Measurements from ENCODE around the gene HDC.

Gene HDC, protein sequence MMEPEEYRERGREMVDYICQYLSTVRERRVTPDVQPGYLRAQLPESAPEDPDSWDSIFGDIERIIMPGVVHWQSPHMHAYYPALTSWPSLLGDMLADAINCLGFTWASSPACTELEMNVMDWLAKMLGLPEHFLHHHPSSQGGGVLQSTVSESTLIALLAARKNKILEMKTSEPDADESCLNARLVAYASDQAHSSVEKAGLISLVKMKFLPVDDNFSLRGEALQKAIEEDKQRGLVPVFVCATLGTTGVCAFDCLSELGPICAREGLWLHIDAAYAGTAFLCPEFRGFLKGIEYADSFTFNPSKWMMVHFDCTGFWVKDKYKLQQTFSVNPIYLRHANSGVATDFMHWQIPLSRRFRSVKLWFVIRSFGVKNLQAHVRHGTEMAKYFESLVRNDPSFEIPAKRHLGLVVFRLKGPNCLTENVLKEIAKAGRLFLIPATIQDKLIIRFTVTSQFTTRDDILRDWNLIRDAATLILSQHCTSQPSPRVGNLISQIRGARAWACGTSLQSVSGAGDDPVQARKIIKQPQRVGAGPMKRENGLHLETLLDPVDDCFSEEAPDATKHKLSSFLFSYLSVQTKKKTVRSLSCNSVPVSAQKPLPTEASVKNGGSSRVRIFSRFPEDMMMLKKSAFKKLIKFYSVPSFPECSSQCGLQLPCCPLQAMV

DNA sequence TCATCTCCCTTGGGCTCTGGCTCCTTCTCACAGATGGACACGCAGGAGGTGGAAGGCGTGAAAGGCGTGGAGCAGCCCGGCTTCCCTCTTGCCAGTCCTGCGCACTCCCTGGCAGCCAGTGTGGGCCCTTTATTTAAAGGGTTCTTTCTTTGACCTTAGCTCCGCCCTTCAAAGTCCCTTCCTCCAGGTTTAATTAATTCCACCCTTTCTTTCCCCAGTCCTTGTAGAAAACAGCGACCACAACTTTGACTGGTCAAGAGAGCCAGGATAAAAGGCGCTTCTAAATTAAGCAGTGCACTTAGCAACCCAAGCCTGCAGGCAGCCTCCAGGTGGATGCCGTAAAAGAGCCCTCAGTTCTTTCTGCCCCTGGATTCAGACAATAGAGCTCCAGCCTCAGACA, at the start of gene HDC:
TSS of gene HDC (minus strand) at position 107 of the 400 bp plus-strand sequence. CDS start at position 4, 103 bp downstream.
- DNase-seq (ENCODE audit: low read depth): no peak

DNA sequence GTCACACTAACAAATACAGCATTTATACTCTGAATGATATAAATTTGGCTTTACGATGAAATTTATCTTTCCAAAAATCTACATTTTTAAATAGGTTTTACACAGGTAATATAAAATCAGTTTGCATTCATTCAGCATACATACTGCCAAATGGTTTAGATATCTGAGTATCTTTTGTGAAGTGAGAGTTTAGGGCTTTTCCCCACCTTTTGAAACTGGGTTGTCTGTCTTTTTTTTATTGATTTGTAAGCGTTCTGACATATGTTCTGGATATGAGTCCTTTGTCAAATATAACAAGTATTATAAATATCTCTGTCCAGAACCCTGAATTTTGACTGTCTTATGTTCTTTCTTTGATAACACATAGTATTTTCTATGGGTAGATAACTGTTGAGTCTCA, 47.1 kb upstream of the HDC start:
- no peak for DNase-seq (ENCODE audit: low read depth)

DNA sequence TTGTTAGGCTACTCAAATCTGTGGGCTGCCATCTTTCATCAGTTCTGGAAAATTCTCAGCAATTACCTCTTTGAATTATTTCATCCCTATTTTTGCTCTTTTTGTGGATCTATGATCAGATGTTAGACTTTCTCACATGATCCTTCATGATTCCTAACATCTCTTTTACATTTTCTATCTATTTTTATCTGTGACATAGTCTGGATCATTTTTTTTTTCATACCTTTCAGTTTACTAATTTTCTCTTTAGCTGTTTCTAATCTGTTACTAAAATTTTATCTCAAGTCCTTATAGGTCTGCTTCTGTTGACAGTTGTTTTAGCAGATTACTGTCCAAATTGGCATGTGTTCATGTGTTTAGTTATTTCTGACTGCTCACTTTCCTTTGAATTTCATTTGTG, 42.3 kb upstream of the HDC start:
- DNase-seq (ENCODE audit: low read depth): no peak

DNA sequence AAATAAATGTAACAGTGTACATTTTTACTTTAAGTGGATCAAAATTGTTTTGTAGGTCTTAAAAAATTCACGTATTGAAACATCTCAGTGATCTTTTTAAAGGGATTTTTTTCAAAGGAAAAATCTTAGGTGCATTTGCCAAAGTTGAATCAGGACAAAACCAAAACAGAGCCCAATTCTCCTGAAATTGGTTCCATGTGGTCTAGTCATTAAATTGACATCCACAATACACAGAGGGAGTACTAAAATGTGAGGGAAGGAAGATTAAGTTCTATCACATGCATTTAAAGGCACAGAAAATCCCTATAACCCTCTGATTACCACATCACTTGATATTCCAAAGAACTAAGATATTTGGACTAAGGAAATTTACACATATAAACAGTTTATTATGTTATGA, 39.3 kb upstream of the HDC start:
- DNase-seq (ENCODE audit: low read depth): no peak

DNA sequence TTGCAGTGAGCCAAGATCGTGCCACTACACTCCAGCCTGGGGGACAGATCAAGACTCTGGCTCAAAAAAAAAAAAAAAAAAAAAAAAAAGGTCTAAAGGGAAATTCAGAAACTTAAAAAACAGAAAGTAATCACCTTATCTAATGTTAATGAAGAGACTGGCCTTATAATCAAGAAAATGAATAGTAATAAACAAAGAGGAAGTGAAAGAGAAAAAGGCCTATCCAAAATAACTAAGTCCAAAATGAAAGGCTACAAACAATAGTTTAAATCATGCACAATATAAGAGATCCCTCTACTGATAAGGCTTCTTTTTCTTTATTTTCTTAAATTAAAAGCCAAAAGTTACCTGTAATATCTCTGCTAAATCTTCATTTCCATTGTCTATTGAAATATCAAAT, 37.1 kb upstream of the HDC start:
- no peak for DNase-seq (ENCODE audit: low read depth)

DNA sequence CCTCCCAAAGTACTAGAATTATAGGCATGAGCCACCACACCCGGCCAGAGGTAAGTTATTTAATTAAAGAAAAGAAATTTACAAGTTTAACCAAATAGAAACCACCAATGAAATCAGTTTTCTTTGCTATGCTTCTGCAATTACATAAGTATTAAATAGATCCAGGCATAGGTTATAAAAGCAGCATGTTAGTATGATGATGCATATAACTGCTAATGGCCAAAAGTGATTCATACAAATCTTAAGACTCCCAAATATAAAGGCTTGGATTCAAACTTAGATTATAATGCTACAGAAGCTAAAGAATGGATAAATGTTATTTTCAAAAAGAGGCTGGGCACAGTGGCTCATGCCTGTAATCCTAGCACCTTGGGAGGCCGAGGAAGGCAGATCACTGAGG, 32.8 kb upstream of the HDC start:
- no peak for DNase-seq (ENCODE audit: low read depth)

DNA sequence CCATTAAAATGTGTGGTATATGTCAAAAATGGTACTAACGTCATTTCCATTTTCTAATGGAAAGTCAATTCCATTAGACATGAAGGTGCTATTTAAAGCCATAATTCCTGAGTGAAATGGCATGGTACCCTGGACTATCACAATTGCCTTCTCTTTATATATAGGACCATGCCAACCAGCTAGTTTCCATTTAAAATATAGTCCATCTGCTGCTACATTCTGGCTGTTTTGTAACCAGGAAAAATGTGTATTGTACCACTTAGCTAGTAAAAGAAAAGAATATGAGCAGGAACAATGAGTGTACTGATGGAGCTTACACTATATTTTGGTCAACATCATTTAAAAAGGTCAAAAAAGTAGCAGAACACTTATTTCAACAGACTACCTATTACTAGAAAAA, 30.4 kb upstream of the HDC start:
- no peak for DNase-seq (ENCODE audit: low read depth)

DNA sequence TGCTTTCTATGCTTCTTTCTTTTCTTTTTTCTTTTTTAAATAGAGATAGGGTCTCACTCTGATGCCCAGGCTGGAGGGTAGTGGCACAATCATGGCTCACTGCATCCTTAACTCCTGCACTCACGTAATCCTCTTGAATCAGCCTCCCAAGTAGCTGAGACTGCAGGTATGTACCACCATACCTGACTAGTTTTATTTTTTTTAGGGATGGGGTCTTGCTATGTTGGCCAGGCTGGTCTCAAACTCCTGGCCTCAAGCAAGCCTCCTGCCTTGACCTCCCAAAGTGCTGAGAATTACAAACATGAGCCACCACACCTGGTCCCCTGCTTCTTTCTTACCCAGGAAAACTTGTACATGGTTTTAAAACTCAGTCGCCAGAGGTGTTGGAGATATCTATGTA, 24.2 kb upstream of the HDC start:
- DNase-seq (ENCODE audit: low read depth): no peak

DNA sequence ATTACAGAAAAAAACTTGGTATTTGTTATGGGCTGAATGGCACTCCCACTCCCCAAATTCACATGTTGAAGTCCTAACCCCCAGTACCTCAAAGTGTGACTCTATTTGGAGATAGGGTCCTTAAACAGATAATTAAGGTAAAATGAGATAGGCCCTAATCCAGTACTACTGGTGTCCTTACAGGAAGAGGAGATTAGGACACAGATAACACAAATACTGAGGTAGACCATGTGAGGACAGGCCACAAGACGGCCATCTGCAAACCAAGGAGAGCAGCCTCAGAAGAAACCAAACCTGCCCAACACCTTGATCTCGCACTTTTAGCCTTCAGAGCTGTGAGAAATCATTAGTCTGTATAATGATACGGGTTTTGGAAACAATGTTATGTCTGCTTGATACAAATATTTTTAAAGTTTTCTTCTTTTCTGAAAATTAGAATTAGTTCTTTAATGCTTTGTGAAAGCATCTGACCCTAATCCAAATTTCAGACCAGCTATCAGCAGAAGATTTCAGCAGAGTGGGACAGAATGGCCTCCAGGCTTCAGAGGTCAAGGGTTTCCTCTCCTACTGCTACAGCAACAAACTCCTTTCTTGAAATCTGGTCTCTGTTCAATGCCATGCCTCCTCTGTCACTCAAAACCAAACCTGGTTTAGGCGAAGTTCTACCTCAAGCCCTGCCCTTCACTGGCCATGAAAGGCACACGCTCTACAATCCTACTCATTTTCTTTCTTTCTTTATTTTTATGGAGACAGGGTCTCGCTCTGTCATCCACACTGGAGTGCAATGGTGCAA, 22.0 kb upstream of the HDC start:
- DNase-seq (ENCODE audit: low read depth): no peak

DNA sequence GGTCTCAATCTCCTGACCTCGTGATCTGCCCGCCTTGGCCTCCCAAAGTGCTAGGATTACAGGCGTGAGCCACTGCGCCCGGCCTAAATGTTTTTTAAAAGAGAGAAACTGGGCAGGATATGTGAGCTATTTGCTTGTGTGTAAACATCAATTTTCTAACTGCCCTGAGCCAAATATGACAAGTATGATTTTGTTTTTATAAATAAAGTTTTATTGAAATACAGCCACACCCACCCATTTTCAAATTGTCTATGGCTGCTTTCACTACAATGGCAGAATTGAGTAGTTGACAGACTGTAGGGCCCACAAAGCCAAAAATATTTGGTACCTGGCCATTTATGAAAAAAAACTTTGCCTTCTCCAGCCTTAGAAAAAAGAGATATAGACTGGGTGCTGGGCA, 15.9 kb upstream of the HDC start:
- DNase-seq (ENCODE audit: low read depth): no peak

DNA sequence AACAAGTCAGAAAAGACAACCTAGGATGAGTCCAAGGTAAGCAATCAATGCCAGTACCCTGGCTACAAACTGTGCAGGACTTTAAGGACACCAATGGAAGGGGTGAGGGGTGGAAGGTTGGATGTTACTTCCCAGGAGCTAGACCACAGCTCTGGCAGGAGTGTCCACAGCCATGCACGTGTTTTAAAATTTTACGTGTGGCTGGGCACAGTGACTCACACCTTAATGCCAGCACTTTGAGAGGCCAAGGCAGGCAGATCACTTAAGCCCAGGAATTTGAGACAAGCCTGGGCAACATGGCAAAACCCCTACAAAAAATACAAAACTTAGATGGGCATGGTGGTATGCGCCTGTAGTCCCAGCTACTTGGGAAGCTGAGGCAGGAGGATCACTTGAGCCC, 14.7 kb upstream of the HDC start:
- no peak for DNase-seq (ENCODE audit: low read depth)

DNA sequence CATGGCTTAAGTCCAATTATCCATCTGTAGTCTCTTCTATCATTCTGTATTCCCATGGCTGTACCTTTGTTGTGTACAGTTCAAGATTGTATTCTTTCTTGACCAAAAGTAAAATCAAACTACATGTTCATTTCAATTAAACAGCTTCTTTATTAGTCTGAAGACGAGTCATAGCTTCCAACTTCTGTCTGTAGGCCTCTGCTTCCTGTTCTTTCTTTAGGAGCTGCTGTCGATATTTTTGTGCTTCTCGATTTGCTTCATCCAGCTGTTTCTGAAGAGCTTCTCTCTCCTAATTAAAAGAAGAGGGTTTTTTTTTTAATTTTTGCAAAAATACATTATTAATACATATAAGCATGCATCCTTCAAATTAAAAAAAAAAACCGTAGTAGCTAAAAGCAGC, 13.0 kb upstream of the HDC start:
- DNase-seq (ENCODE audit: low read depth): no peak

DNA sequence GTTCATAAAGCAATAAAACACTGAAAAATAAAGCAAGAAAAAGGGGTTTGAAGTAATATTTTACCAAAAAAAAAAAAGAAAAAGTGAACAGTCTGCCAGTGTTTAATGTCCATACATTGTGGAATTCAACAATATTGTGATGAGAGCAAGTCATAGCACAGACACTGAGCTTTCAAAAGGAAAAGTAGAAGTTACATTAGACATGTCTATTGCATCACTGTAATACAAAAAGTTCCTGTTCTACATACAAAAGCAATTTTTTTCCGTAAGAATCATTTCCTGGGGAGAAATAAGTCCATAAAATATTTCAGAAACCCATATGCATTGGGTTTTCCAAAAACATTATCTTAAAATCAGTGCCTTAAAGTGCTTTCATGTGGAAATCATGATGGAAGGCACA, 11.8 kb upstream of the HDC start:
- no peak for DNase-seq (ENCODE audit: low read depth)

DNA sequence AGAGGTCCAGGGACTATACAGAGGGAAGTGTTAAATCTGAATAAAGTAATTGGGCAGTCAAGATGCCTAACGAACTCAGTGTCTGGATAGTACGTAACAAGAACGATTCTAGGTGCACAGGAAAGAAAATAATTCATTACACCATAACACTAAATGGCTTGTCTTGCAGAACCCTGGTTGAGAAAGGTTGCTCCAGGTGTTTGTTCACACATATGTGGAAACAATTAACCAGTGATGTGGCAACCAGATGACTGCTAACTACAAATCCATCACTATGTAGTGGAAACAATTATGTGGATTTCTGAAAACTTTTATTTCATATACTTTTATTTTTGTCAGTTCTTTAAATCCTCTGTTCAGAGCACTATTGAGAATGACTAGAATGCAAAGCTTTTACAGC, 10.4 kb upstream of the HDC start:
- DNase-seq (ENCODE audit: low read depth): no peak

DNA sequence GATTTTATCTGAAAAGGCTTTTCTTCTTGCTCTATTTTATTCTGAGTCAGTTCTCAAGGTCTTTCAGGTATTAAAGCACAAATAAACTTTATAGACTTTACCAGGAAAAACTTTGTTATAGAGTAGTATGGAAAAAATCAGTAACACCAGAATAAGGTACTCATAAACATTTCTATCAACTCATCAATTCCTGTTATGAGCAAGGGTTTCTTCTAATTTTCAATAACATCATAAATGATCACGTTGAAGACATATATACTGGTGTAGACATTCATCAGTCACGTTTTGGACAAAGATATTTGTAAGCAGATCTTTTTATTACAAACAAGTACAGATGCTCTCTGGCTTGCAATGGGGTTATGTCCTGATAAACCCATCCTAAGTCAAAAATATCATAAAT, 9.6 kb upstream of the HDC start:
- DNase-seq (ENCODE audit: low read depth): no peak

DNA sequence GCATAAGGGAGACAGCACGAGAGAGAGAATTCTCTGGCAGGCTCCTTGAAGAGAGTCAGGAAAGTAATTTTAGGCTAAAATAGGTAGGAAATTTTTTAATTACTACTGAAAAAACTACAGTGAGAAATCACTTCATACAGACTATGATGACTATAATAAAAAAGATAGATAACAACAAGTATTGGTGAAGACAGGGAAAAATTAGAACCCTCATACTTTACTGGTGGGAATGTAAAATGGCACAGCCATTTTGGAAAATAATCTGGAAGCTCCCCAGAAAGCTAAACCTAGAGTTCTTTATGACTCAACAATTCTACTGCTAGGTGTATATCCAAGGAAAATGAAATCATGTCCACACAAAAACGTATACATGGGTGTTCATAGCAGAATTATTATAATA, 2.1 kb upstream of the HDC start:
- DNase-seq (ENCODE audit: low read depth): no peak

DNA sequence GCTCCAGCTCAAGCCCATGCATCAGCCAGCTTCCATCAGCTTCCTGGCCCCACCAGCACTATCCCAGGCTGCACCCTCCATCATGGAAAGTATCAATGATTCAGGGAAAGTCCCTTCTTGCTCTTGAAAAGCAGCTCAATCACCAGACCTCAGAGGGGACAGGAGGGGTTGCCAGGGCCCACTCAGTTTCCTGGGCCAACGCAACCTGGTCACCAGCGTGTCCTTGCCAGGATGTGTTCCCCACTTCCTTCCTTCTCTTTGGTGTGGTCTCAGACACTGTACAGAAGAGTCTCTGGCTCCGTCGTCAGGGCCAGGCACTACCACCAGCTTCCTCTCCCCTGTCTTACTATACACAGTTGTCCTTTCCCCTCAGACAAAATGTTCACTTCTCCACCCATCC, 3.0 kb downstream of the HDC start:
- DNase-seq (ENCODE audit: low read depth): no peak

DNA sequence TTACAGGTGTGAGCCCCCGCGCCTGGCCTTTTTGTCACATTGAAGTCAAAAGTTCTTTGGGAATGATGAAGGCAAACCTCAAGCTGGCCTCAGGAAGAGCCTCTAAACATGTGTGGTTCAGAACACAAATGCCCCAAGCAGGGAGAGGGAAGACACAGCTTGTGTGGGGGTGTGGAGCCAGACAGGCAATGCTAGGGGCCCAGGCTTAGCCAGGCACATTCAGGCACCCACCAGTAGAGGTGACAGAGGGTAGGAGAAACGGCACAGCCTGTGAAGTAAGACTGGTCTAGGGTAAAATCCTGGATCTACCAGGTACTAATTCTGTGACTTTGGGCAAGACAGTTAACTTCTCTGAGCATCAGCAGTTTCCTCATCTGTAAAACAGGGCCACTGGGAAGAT, 3.5 kb downstream of the HDC start:
- DNase-seq (ENCODE audit: low read depth): no peak

DNA sequence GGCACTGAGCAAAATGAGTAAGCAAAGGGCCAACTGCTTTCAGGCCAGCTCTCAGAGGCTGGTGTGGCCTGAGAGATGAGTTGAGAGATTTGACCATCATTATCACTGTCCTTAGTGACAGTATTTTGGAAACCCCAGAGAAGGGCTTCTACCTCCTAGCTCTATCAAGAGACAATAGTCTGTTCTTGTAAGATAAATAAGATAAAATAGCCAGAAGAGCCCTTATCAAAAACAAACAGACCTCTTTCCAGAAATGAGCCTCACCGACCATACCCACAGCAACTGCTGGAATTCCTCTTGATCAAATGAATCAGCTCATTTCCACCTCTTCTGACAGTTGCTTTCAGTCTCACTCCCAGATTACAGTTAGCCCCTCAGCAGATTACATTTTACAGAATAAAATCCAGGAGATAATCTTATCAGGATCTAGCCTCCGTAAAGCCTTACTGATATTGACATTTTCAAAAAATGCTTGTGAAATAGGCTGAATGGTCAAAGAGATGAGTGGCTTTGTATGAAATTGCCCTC, 4.5 kb downstream of the HDC start:
- no peak for DNase-seq (ENCODE audit: low read depth)

DNA sequence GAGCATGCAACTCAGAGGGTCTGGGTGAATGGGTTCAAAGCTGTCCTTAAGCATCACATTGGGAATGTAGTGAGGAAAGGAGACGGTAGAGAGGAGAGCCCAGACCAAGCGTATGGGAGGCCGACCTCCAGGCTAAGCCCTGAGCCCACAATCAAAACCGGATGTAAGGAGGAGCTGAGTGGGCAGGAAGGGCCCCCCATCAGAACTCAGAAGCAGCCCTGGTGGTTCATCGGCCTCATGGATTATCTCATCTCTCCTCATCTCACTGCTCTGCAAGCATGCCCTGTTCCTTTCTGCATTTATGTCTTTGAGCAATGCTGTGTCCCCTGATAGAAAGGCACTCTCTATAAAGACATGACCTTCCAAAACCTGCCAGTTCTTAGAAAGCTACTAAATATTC, 6.2 kb downstream of the HDC start:
- no peak for DNase-seq (ENCODE audit: low read depth)

DNA sequence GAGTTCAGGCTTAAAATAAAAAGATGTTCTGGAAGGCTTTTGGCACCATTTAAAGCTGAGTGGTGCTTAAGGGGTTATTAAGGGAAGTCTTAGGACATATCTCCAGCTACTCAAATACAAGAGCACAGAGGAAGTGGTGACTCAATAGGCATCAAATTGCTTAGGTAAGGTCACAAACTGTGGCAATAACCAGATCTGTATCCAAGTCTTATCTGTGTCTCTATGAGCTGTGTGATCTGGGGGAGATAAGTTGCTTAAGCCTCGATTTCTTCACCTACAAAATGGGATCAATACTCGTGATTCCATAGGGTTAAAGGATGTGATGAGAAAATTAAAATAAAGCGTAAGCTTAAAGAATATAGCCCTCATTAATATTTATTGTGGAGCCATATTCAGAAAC, 7.6 kb downstream of the HDC start:
- DNase-seq (ENCODE audit: low read depth): no peak

DNA sequence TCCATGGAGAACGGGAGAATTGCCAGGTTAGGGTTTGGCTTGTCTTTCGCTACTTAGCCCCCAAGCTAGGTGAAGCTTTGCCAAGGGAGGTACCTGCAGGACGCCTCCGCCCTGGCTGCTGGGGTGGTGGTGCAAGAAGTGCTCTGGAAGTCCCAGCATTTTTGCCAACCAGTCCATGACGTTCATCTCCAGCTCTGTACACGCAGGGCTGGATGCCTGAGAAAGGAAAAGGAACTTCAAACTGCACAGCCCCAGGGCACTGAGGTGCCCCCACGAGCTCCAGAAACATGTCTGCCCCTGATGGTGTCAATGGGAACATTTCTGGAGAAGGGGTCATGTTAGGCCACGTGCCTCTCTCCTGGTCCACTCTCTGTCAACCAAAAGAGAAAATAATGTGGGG, 8.2 kb downstream of the HDC start:
- DNase-seq (ENCODE audit: low read depth): no peak

Data from stimulated activated CD8-positive, alpha-beta memory T cell treated with anti-CD3 and anti-CD28 coated beads, Interleukin-15, amount 100 ng/mL, for 1 hour (primary cell).